Erythroblast (primary cell): ENCODE results near the gene ADAMTSL1.

Source experiments
- GATA1 ChIP-seq: IDR thresholded peaks from 2 replicates; pipeline ENCODE4 v1.6.1; 2011; ENCODE audit warnings: low read depth, mild to moderate bottlenecking, control low read depth, low read length, moderate library complexity
- POLR2A ChIP-seq: IDR thresholded peaks from 2 replicates; pipeline ENCODE4 v1.6.1; 2011; ENCODE audit warnings: mild to moderate bottlenecking, low read length

GRCh38 chr9:18920141-18921084, 446.5 kb downstream of the ADAMTSL1 start:
- TF ChIP-seq POLR2A (no peak), GATA1 (no peak)
